Measurements from ENCODE around the gene CHST7.

Gene CHST7

GRCh38 chrX:46554942-46555341 lies 18.6 kb upstream of the CHST7 start:
- TF ChIP-seq CTCF (IDR thresholded peaks at IDR 0.05; ENCODE audit: unreplicated experiment in 3 of 3): peak in 1 of 3 experiments; percentile 34
- Mint-ChIP-seq H3K4me1 (no peaks in the 10 kb centered on the region), H3K4me3 (no peak overlapping the region), H3K27ac (no peak overlapping the region), H3K27me3 (ENCODE audit: low read depth) (no peaks in the 10 kb centered on the region), H3K36me3 (ENCODE audit: low read depth) (peaks cover 8% of the 10 kb centered on the region), H3K9me3 (peaks cover 5% of the 10 kb centered on the region)

GRCh38 chrX:46559062-46559461 lies 14.5 kb upstream of the CHST7 start:
- H3K27ac Mint-ChIP-seq: no peak overlapping the region

GRCh38 chrX:46561824-46562657 lies 11.5 kb upstream of the CHST7 start:
- no peak overlapping the region for H3K27ac Mint-ChIP-seq
- TF ChIP-seq CTCF (IDR thresholded peaks at IDR 0.05; ENCODE audit: unreplicated experiment in 3 of 3): no peak
- no peaks in the 10 kb centered on the region for H3K27me3 Mint-ChIP-seq (ENCODE audit: low read depth)
- peaks cover 3% of the 10 kb centered on the region for H3K36me3 Mint-ChIP-seq (ENCODE audit: low read depth)
- no peak overlapping the region for H3K4me3 Mint-ChIP-seq
- H3K4me1 Mint-ChIP-seq: no peaks in the 10 kb centered on the region
- H3K9me3 Mint-ChIP-seq: peaks cover 10% of the 10 kb centered on the region

More at GRCh38 chrX:46559062-46559461, 14.5 kb upstream of the CHST7 start:
- Mint-ChIP-seq H3K4me3 (no peak overlapping the region), H3K36me3 (ENCODE audit: low read depth) (no peaks in the 10 kb centered on the region), H3K4me1 (no peaks in the 10 kb centered on the region), H3K27me3 (ENCODE audit: low read depth) (no peaks in the 10 kb centered on the region), H3K9me3 (peaks cover 7% of the 10 kb centered on the region)
- no peak for TF ChIP-seq CTCF (IDR thresholded peaks at IDR 0.05; ENCODE audit: unreplicated experiment in 3 of 3)

GRCh38 chrX:46567388-46567787 lies 6.2 kb upstream of the CHST7 start:
- Mint-ChIP-seq H3K4me1 (no peaks in the 10 kb centered on the region), H3K9me3 (peaks cover 18% of the 10 kb centered on the region), H3K27me3 (ENCODE audit: low read depth) (peaks cover 10% of the 10 kb centered on the region), H3K27ac (no peak overlapping the region), H3K36me3 (ENCODE audit: low read depth) (peaks cover 3% of the 10 kb centered on the region), H3K4me3 (no peak overlapping the region)
- no peak for TF ChIP-seq CTCF (IDR thresholded peaks at IDR 0.05; ENCODE audit: unreplicated experiment in 3 of 3)

GRCh38 chrX:46569621-46570020 lies 3.9 kb upstream of the CHST7 start:
- no peak for TF ChIP-seq CTCF (IDR thresholded peaks at IDR 0.05; ENCODE audit: unreplicated experiment in 3 of 3)
- no peaks in the 10 kb centered on the region for H3K36me3 Mint-ChIP-seq (ENCODE audit: low read depth)
- peaks cover 20% of the 10 kb centered on the region for H3K27me3 Mint-ChIP-seq (ENCODE audit: low read depth)
- peaks cover 17% of the 10 kb centered on the region for H3K9me3 Mint-ChIP-seq
- no peak overlapping the region for H3K4me3 Mint-ChIP-seq
- H3K4me1 Mint-ChIP-seq: no peaks in the 10 kb centered on the region
- H3K27ac Mint-ChIP-seq: no peak overlapping the region
